ENCODE results near the gene PLSCR5. TPM values are rescaled to one million over a fixed set of nuclear protein-coding genes. Genes with fewer than 3 reads are reported as not detected.

The PLSCR5 gene, protein sequence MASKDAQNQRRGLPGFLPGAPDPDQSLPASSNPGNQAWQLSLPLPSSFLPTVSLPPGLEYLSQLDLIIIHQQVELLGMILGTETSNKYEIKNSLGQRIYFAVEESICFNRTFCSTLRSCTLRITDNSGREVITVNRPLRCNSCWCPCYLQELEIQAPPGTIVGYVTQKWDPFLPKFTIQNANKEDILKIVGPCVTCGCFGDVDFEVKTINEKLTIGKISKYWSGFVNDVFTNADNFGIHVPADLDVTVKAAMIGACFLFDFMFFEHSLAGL
- total RNA-seq: not detected
- not detected for polyA plus RNA-seq

DNA sequence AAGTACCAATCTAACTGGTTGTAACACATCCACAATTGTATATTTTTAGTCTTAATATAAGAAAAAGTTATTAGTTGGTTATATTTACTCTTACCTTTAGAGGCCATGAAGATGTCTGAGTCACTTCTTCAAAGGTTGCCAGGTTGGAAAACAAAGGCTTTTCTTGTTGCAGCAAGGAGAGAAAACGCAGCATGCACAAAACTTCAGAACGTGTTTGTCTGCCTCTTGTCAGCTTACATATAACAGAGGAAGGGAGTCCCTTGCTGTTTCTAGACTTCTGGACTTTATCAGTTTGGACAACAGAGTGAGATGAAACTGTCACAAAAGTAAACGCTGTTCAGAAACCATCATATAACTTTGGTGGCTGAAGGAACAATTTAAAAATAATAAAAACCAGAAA lies at the start of gene PLSCR5:
Gene PLSCR5, minus strand, starts transcription at position 241 of the 400 bp plus-strand sequence. Its CDS starts 134 bp downstream, at position 107.
- Histone ChIP-seq H3K36me3 (ENCODE audit: insufficient read depth) (no peaks in the 10 kb centered on the region), H3K4me1 (ENCODE audit: insufficient read depth) (no peaks in the 10 kb centered on the region), H3K4me3 (ENCODE audit: low read depth, low read length) (no peak within 1 kb of the TSS), H3K27ac (ENCODE audit: low read depth) (no peak within 1 kb of the TSS)
- DNase-seq (ENCODE audit: extremely low spot score): no peak
- 21% methylated on average over 3 of the region's 3 CpGs for WGBS

DNA sequence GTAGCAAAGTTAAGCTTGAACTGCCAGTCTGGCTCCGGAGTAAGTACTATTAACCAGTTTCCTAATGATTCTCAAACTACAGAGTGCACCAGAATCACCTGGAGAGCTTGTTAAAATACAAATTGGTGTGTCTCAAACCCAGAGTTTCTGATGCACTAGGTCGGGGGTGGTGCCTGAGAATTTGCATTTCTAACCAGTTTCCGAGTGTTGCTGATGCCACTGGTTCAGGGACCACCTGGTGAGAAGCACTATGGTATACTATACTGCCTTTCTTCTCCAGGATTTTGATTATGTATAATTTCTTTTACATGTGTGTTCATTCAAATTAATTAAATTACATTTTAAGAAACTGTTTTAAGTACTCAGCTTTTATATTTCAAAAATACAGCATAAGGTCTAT lies 48.8 kb upstream of the PLSCR5 start:
- DNase-seq (ENCODE audit: extremely low spot score): no peak
- no peaks in the 10 kb centered on the region for H3K36me3 ChIP-seq (ENCODE audit: insufficient read depth)
- no peaks in the 10 kb centered on the region for H3K4me1 ChIP-seq (ENCODE audit: insufficient read depth)
- H3K27ac ChIP-seq (ENCODE audit: low read depth): no peak overlapping the region
- 63% methylated on average over 3 of the region's 3 CpGs for WGBS
- H3K4me3 ChIP-seq (ENCODE audit: low read depth, low read length): no peak overlapping the region

DNA sequence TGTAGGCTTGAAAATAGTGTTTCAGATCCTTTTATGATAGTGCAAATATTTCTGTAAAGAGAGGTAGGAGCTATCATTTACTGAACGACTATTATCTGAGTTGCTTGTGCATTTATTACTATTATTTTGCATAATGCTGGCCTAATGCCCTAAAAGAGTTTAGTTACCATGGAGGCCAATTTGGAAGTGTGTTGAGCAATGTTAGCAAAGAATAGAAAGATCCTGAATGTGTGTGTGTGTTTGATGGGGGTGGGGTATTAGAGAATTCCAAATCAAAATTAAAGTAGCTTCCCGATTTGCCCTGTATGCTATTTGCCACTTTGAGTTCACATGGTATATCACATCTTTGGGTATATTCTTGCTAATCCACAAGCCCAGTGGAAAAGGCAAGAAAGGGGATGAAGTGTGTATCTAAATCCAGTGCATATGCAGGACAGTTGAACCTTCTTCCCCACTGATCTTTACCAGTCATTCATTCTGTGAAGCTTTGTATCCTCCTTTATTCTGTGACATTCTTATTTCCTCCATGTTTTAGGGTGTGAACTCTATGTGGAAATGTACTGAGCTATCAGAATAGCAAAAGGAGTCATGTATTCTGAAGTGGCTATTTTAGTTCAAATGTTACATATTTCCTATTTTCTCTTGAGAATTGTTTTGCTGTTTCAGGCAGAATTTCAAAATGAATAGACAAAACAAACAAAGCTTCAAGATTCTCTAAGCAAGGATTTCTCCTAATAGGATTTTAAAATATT lies 45.7 kb upstream of the PLSCR5 start:
- H3K4me3 ChIP-seq (ENCODE audit: low read depth, low read length): no peak overlapping the region
- H3K36me3 ChIP-seq (ENCODE audit: insufficient read depth): no peaks in the 10 kb centered on the region
- no peak overlapping the region for H3K27ac ChIP-seq (ENCODE audit: low read depth)
- H3K4me1 ChIP-seq (ENCODE audit: insufficient read depth): no peaks in the 10 kb centered on the region
- DNase-seq (ENCODE audit: extremely low spot score): no peak
- 68% methylated on average over 2 of the region's 2 CpGs for WGBS

DNA sequence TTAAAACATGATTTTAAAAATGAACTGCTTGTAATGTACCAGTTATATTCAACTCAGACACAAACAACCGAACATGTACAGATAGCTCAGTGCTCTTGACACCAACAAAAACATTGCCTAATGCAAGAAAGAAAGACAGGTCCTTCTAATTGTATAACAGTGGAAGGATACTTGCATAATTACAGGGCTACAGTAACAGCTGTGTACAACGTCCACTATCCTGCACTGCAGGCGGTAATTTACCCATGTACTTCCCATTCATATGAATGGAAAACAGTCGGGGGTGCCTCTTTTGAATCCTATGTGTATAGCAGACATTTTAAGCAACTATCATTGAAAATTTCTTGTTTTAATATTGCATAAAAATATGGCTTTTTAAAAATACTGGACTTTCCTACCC lies 41.1 kb upstream of the PLSCR5 start:
- Histone ChIP-seq H3K4me1 (ENCODE audit: insufficient read depth) (no peaks in the 10 kb centered on the region), H3K4me3 (ENCODE audit: low read depth, low read length) (no peak overlapping the region), H3K36me3 (ENCODE audit: insufficient read depth) (no peaks in the 10 kb centered on the region), H3K27ac (ENCODE audit: low read depth) (no peak overlapping the region)
- no peak for DNase-seq (ENCODE audit: extremely low spot score)
- WGBS: 71% methylated on average over 4 of the region's 4 CpGs

DNA sequence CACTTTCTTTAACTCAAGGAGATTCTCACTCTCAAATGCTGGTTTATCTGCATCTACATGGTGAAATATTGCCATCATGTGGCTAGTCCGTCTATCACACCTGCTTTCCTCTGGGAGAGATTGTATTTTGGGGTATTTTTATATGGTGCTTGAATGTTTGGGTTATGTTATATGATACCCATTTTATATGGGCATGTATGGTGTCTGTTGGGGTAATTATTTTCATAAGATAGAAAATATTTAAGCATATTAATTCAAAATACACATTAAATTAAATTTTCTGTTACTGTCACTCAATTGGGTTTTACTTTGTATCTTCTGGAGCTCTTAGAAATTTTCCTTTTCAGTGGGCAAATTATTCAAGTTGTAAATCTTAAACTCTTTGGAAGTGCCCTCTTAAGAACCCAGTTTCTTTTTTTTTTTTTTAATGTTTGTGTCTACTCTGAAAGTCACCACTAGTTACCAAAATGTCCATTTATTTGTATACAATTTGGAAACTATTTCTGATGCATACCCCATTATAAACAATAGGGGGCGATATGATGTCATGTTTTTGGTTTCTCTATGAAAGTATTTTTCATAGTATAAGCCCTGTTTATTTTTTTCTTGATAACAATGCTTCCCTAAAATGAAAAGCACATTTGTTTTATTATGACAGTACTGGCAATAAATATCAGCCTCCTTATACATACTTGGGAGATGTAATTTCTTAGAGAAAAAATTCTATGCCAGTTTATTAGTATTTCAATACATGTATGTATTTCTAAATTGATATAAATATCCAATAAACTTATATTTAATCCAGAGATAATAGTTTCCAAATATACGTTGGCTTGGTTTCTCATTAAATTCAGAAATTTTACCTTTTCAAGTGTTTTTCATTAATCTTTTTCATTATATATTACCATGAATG lies 36.1 kb upstream of the PLSCR5 start:
- no peaks in the 10 kb centered on the region for H3K36me3 ChIP-seq (ENCODE audit: insufficient read depth)
- no peak for DNase-seq (ENCODE audit: extremely low spot score)
- H3K4me1 ChIP-seq (ENCODE audit: insufficient read depth): no peaks in the 10 kb centered on the region
- 14% methylated on average over 3 of the region's 3 CpGs for WGBS
- no peak overlapping the region for H3K4me3 ChIP-seq (ENCODE audit: low read depth, low read length)
- H3K27ac ChIP-seq (ENCODE audit: low read depth): no peak overlapping the region

DNA sequence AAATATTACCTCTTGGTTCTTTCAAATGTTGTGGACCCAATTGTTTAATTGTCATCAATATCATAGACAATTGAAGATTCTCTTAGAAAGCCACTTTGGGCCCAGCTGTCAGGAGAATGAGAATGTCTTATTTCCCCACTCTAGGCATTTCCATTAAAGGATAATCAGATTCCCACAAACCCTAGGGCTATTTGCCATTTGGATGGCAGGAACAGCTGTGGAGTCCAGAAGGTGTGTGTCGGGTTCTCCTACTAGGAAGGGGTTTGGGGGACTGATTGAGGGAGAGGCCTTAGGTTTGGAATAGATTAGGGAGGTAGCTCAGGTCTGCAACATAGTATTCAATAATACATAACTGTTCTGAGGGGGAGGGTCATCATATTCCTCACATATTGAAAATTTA lies 35.2 kb upstream of the PLSCR5 start:
- no peaks in the 10 kb centered on the region for H3K4me1 ChIP-seq (ENCODE audit: insufficient read depth)
- H3K4me3 ChIP-seq (ENCODE audit: low read depth, low read length): no peak overlapping the region
- DNase-seq (ENCODE audit: extremely low spot score): no peak
- H3K27ac ChIP-seq (ENCODE audit: low read depth): no peak overlapping the region
- no peaks in the 10 kb centered on the region for H3K36me3 ChIP-seq (ENCODE audit: insufficient read depth)
- WGBS: 92% methylated on average over 1 of the region's 1 CpG

DNA sequence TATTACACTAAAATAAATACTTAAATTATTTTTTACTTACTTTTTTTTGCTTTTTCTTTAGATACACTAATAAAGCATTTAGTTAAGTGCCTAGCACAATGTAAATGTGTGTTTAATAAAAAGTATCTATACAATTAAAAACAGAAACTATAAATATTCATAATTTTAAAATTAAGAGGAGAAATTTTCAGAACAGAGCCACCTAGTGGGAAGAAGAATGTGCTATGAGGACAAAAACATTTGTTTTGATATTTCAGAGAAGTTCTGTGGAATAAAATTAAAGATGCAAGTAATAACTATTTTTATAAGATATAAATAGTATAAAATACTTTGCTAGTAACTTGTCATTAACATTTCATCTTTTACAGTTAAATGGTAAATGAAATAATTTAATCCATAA lies 33.6 kb upstream of the PLSCR5 start:
- Histone ChIP-seq H3K4me1 (ENCODE audit: insufficient read depth) (no peaks in the 10 kb centered on the region), H3K36me3 (ENCODE audit: insufficient read depth) (no peaks in the 10 kb centered on the region), H3K4me3 (ENCODE audit: low read depth, low read length) (no peak overlapping the region), H3K27ac (ENCODE audit: low read depth) (no peak overlapping the region)
- no peak for DNase-seq (ENCODE audit: extremely low spot score)

DNA sequence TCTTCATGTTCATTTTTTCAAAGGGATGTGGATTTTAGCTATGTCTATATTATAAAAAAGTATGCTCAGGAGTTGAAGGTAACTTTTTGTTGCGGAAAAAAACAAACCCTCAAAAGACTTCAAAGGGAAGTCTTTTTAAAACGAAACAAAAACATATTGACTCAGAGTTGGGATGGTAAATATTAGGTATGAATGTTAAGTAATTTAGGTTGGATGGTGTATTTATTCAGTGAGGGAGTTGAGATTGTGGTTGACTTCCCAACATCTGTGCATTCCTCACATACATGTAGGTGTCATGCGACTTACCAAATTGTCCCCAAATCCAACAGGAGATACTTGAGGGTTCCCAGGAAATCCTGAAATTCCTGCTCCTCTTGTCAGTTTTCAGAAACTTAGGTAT lies 32.7 kb upstream of the PLSCR5 start:
- Histone ChIP-seq H3K36me3 (ENCODE audit: insufficient read depth) (no peaks in the 10 kb centered on the region), H3K4me1 (ENCODE audit: insufficient read depth) (no peaks in the 10 kb centered on the region), H3K27ac (ENCODE audit: low read depth) (no peak overlapping the region), H3K4me3 (ENCODE audit: low read depth, low read length) (no peak overlapping the region)
- 86% methylated on average over 3 of the region's 3 CpGs for WGBS
- no peak for DNase-seq (ENCODE audit: extremely low spot score)

DNA sequence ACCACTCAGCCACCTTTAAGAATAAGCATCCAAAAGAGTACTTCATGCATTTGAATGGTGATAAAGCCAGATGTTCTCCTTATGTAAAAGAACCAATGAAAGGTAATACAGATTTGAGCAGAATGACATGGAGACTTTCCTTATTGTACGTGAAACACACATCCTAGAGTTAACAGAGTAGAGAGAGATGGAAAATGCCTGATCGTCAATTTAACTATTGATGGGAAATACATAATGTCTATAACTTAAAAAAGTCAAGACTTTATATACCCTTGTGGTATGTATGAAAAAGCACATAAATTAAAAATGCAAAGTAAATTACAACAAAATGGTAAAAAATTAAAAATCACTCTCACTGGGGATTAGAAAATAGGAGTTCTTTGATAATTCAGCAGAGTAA lies 31.7 kb upstream of the PLSCR5 start:
- DNase-seq (ENCODE audit: extremely low spot score): no peak
- no peak overlapping the region for H3K27ac ChIP-seq (ENCODE audit: low read depth)
- H3K36me3 ChIP-seq (ENCODE audit: insufficient read depth): no peaks in the 10 kb centered on the region
- no peaks in the 10 kb centered on the region for H3K4me1 ChIP-seq (ENCODE audit: insufficient read depth)
- no peak overlapping the region for H3K4me3 ChIP-seq (ENCODE audit: low read depth, low read length)
- WGBS: 84% methylated on average over 2 of the region's 2 CpGs

DNA sequence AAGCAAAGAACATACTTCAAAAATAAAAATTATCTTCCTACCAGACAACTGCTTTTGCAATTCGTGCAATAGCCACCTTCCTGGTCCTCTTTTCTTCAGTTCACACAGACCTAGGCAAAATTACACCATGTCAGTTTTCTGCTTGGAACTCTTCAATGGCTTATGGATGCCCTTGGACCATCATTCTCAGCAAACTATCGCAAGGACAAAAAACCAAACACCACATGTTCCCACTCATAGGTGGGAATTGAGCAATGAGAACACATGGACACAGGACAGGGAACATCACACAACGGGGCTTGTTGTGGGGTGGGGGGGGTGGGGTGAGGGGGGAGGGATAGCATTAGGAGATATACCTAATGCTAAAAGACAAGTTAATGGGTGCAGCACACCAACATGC lies 29.2 kb upstream of the PLSCR5 start:
- DNase-seq (ENCODE audit: extremely low spot score): no peak
- 78% methylated on average over 3 of the region's 3 CpGs for WGBS
- H3K4me3 ChIP-seq (ENCODE audit: low read depth, low read length): no peak overlapping the region
- no peaks in the 10 kb centered on the region for H3K4me1 ChIP-seq (ENCODE audit: insufficient read depth)
- H3K27ac ChIP-seq (ENCODE audit: low read depth): no peak overlapping the region
- H3K36me3 ChIP-seq (ENCODE audit: insufficient read depth): no peaks in the 10 kb centered on the region

DNA sequence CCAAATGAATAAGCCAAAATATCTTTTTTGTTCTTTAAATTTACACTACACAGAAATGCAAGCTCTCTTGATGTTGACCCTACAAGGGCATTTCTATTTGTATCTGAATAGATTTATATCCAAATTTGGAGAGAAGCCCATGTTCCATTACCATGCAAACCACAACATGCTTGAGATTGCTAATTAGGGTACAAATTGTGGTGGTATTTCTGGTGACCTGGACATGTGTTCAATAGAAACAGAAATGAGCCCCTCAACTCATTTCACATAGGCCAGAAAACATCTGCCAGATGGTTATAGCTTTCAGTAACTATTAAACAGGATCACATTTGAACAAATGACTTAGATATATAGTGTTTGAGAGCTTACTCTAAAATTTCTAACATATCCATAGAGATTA lies 23.5 kb upstream of the PLSCR5 start:
- Histone ChIP-seq H3K4me1 (ENCODE audit: insufficient read depth) (no peaks in the 10 kb centered on the region), H3K27ac (ENCODE audit: low read depth) (no peak overlapping the region), H3K36me3 (ENCODE audit: insufficient read depth) (no peaks in the 10 kb centered on the region), H3K4me3 (ENCODE audit: low read depth, low read length) (no peak overlapping the region)
- no peak for DNase-seq (ENCODE audit: extremely low spot score)

DNA sequence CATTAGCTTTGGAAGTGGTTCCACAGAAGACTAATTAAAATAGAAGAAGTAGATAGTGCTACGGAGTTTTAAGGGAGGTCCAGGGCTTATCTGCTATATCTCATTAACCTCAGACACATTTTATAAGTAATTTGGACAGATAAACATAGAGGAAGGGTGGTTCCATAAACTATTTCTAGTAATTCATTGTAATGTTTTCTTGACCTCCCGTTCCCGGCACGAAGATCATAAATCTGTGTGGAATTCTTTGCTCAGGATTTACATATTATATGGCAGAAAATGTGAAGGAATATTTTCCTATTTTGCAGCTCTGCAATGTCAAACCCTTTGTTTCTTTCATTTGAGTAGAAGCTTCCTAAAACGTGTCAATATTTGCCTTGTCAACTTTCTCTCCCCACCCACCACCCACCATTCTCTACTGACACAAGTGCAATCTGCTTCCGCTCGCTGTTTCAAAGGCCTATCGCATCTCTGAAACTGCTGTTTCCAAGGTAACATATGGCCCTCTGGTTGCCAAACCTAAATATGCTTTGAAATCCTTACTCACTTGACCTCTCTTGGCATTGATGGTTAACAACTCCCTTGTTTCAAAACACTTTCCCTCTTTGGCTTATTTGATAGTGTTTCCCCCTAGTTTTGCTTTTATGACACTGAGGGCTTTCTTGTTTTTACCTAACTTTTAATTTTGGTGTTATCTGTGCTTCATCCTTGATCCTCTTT lies 21.4 kb upstream of the PLSCR5 start:
- Histone ChIP-seq H3K4me3 (ENCODE audit: low read depth, low read length) (no peak overlapping the region), H3K27ac (ENCODE audit: low read depth) (no peak overlapping the region), H3K36me3 (ENCODE audit: insufficient read depth) (no peaks in the 10 kb centered on the region), H3K4me1 (ENCODE audit: insufficient read depth) (no peaks in the 10 kb centered on the region)
- WGBS: 55% methylated on average over 8 of the region's 8 CpGs
- no peak for DNase-seq (ENCODE audit: extremely low spot score)

DNA sequence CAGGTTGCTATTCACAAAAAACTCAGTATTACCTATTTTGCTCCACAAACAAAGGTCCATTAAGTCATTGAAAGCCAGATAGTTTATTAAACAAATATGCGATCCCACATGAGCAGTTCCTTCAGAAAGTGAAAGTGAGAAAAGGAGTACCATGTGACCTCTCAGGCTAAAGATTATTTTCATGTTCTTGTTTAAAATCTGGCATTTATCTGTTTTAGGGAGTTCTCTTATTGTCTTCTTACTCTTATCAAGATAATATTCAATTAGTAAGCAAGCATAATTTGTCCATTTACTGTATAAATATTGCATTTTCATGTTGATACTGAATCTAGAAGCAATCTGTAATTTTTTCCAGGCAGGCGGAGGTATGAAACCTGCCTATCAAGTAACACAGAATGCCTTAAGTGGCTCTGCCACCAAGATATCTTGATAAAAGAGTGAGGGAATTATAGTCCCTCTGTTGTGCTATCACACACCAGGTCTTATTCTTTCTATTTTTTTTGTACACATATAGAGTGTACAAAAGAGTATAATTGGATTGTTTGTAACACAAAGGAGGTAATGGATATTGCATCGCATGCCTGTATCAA lies 20.1 kb upstream of the PLSCR5 start:
- Histone ChIP-seq H3K4me1 (ENCODE audit: insufficient read depth) (no peaks in the 10 kb centered on the region), H3K27ac (ENCODE audit: low read depth) (no peak overlapping the region), H3K36me3 (ENCODE audit: insufficient read depth) (no peaks in the 10 kb centered on the region), H3K4me3 (ENCODE audit: low read depth, low read length) (no peak overlapping the region)
- WGBS: 84% methylated on average over 3 of the region's 3 CpGs
- no peak for DNase-seq (ENCODE audit: extremely low spot score)
